Body of pancreas (tissue), 4 donors: ENCODE results near the gene GRIK3. TPM values are rescaled to one million over a fixed set of nuclear protein-coding genes. Genes with fewer than 3 reads are reported as not detected.
A peak's percentile ranks its signal among the peaks of the same experiment; 100 is the strongest.

ENCODE experiments used
- ATAC-seq: fragments of 150-250 bp; one replicate; pipeline ENCODE4 v1.9.1; 2016
- DNase-seq, 4 donors: peaks; one replicate each; pipeline ENCODE4 v3.0.0-alpha.2; 2019
- H3K27ac ChIP-seq, 4 donors: fragments of 200-600 bp; sonication (generic); 1 replicate in 3 of 4; 2 replicates in 1 of 4; pipeline versions ENCODE4 v1.5.1 to v1.6.1; 2016 to 2019; ENCODE audit warnings: mild to moderate bottlenecking in 1 of 4, mixed read lengths in 1 of 4, moderate library complexity in 1 of 4
- H3K27me3 ChIP-seq, 2 donors: fragments of 200-600 bp; sonication (generic); one replicate each; pipeline ENCODE4 v1.6.0; 2016; ENCODE audit warnings: mild to moderate bottlenecking in 1 of 2
- H3K36me3 ChIP-seq, 2 donors: fragments of 200-600 bp; sonication (generic); replicated peaks in 1 of 2; 2 replicates each; pipeline ENCODE4 v1.5.1; 2016; ENCODE audit warnings: low read depth in 2 of 2; ENCODE audit not compliant: insufficient read depth in 1 of 2
- H3K4me1 ChIP-seq: fragments of 200-600 bp; sonication (generic); one replicate; pipeline ENCODE4 v1.6.0; 2016
- H3K4me3 ChIP-seq, 2 donors: fragments of 200-600 bp; sonication (generic); 1 replicate in 1 of 2; 2 replicates in 1 of 2; pipeline ENCODE4 v1.5.1; 2016 to 2019
- H3K9me3 ChIP-seq, 3 donors: fragments of 200-600 bp; sonication (generic); 1 replicate in 2 of 3; 2 replicates in 1 of 3; pipeline ENCODE4 v1.5.1; 2016
- CTCF ChIP-seq, 7 experiments: fragments of 450-650 bp in 4 of 7; fragments of 200-600 bp in 3 of 7; sonication (generic) in 3 of 7; IDR thresholded peaks; one replicate each; pipeline ENCODE4 v1.5.1; 2016 to 2019; ENCODE audit warnings: antibody characterized with exemption in 7 of 7
- POLR2A ChIP-seq, 3 donors: fragments of 450-650 bp; IDR thresholded peaks; one replicate each; pipeline ENCODE4 v1.6.1; 2016; ENCODE audit warnings: antibody characterized with exemption in 3 of 3, mild to moderate bottlenecking in 2 of 3
- WGBS, 2 donors: methylation state at CpG; one replicate each; pipeline ENCODE4 v1.1.5; 2017; 5-methylcytosine and 5-hydroxymethylcytosine counted together
- intact Hi-C: fragments of 100-400 bp; cut with DNase I; formaldehyde crosslinking; loops from one replicate; pipeline ENCODE4 v1.15.1; 2023
- total RNA-seq, 2 donors: library from RNA; depleted of rRNA; stranded (reverse); fragments of >200 nt; gene quantifications; one replicate each; pipeline ENCODE4 v1.1.0, GENCODE V29; 2016

GRIK3 gene
- total RNA-seq, 2 donors from 2014 or later = under 0.01 to 0.99 TPM

- intact Hi-C loops = no loop called here
- ATAC-seq (no peak), DNase-seq (no peak)
- TF ChIP-seq POLR2A (IDR thresholded peaks at IDR 0.05) (no peak), CTCF (IDR thresholded peaks at IDR 0.05) (no peak)
- H3K4me3 ChIP-seq = no peak overlapping the region
- H3K4me1 ChIP-seq = no peaks in the 10 kb centered on the region
- H3K27me3 ChIP-seq = no peaks in the 10 kb centered on the region
- WGBS, 2 donors = 58 to 63% methylated on average over 8 of the region's 8 CpGs
- no peaks in the 10 kb centered on the region for H3K36me3 ChIP-seq
- no peak overlapping the region for H3K27ac ChIP-seq
- H3K9me3 ChIP-seq = no peaks in the 10 kb centered on the region
Measured at GRCh38 chr1:36838888-36839287, 195.4 kb downstream of the GRIK3 start.

GRCh38 chr1:36836916-36837315, 197.4 kb downstream of the GRIK3 start:
- no peak for ATAC-seq
- TF ChIP-seq CTCF (IDR thresholded peaks at IDR 0.05) (no peak), POLR2A (IDR thresholded peaks at IDR 0.05) (no peak)
- no peak for DNase-seq
- no peak overlapping the region for H3K27ac ChIP-seq
- H3K4me3 ChIP-seq = no peak overlapping the region
- intact Hi-C loops = no loop called here
- H3K4me1 ChIP-seq = no peaks in the 10 kb centered on the region
- H3K27me3 ChIP-seq = no peaks in the 10 kb centered on the region
- H3K36me3 ChIP-seq = no peaks in the 10 kb centered on the region
- 36 to 45% methylated on average over 3 of the region's 3 CpGs for WGBS, 2 donors
- H3K9me3 ChIP-seq = no peaks in the 10 kb centered on the region

- Histone ChIP-seq H3K27me3 (no peaks in the 10 kb centered on the region), H3K27ac (no peak overlapping the region), H3K4me3 (no peak overlapping the region), H3K9me3 (no peaks in the 10 kb centered on the region), H3K36me3 (no peaks in the 10 kb centered on the region), H3K4me1 (no peaks in the 10 kb centered on the region)
- DNase-seq (no peak), ATAC-seq (no peak)
- intact Hi-C loops = no loop called here
- TF ChIP-seq CTCF (IDR thresholded peaks at IDR 0.05) = no peak
- no peak for TF ChIP-seq POLR2A (IDR thresholded peaks at IDR 0.05)
- WGBS, 2 donors = 52 to 55% methylated on average over 8 to 11 of the region's 11 CpGs
Measured at GRCh38 chr1:36836196-36836883, 198.0 kb downstream of the GRIK3 start.

GRCh38 chr1:36835696-36836095, 198.6 kb downstream of the GRIK3 start:
- no peaks in the 10 kb centered on the region for H3K27me3 ChIP-seq
- no peak for TF ChIP-seq POLR2A (IDR thresholded peaks at IDR 0.05)
- TF ChIP-seq CTCF (IDR thresholded peaks at IDR 0.05) = no peak
- intact Hi-C loops = no loop called here
- H3K36me3 ChIP-seq = no peaks in the 10 kb centered on the region
- no peaks in the 10 kb centered on the region for H3K9me3 ChIP-seq
- DNase-seq (peak in 1 of 4 donors; percentile 9), ATAC-seq (no peak)
- H3K4me1 ChIP-seq = no peaks in the 10 kb centered on the region
- no peak overlapping the region for H3K4me3 ChIP-seq
- H3K27ac ChIP-seq = no peak overlapping the region
- 42 to 43% methylated on average over 4 of the region's 4 CpGs for WGBS, 2 donors
